ENCODE results near the gene PXMP2. TPM values are rescaled to one million over a fixed set of nuclear protein-coding genes. Genes with fewer than 3 reads are reported as not detected.

Gene PXMP2
- total RNA-seq, 1 donor: 10.1 TPM

DNA sequence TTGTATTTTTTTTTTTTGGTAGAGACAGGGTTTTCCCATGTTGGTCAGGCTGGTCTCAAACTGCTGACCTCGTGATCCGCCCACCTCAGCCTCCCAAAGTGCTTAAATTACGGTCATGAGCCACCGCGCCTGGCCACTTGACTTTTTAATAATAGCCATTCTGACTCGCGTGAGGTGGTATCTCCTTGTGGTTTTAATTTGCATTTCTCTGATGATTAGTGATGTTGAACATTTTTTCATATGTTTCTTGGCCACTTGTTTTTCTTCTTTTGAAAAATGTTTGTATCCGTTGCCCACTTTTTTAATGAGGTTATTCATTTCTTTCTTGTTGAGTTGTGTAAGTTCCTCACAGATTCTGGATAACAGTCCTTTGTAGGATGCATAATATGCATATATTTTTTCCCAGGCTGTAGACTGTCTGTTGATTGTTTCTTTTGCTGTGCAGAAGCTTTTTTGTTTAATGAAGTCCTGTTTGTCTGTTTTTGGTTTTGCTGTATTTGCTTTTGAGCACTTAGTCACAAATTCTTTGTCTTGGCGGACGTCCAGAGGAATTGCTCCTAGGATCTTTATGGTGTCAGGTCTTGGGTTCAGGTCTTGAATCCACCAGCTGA lies 12.9 kb downstream of the PXMP2 start:
- Histone ChIP-seq H3K4me2 (ENCODE audit: insufficient read depth, low read length) (no peak overlapping the region), H3K36me3 (ENCODE audit: insufficient read depth, low read length) (peaks cover 6% of the 10 kb centered on the region)
- no peak for TF ChIP-seq CTCF (IDR thresholded peaks at IDR 0.05; ENCODE audit: extremely low read depth, low read depth, low read length)

DNA sequence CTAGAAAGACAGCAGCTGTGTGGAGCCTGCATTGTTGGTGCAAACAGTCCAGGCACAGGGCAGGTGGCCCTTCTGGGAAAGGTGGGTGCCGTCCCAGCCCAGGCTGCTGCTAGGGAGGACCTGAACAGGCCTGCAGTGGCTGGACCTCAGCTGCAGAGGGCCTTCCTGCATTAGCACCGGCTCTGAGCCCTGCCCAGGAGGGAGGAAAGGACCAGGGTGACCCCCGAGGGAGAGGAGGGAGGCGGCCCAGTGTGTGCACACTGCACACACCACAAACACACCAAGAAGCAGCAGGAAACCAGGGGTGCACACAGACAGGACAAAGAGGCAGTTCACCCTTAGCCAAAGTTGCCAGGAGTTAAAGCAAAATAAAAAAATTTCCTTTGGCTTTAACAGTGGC lies 15.3 kb downstream of the PXMP2 start:
- Histone ChIP-seq H4K20me1 (ENCODE audit: insufficient read depth, low read length) (no peaks in the 10 kb centered on the region), H3K79me2 (ENCODE audit: insufficient read depth, low read length) (no peaks in the 10 kb centered on the region), H3K4me3 (ENCODE audit: insufficient read depth, low read length) (no peak overlapping the region), H3K9me3 (ENCODE audit: low read depth, low read length) (no peaks in the 10 kb centered on the region), H3K27me3 (ENCODE audit: insufficient read depth, low read length) (no peaks in the 10 kb centered on the region), H3K27ac (ENCODE audit: low read depth, low read length) (no peak overlapping the region), H3K36me3 (ENCODE audit: insufficient read depth, low read length) (peaks cover 4% of the 10 kb centered on the region), H3K4me1 (ENCODE audit: insufficient read depth, low read length) (no peaks in the 10 kb centered on the region), H3K4me2 (ENCODE audit: insufficient read depth, low read length) (no peak overlapping the region), H2AFZ (ENCODE audit: low read length) (no peak overlapping the region)
- peak; percentile 68 for DNase-seq (ENCODE audit: insufficient read length, low spot score, missing footprints)
- no peak for TF ChIP-seq CTCF (IDR thresholded peaks at IDR 0.05; ENCODE audit: extremely low read depth, low read depth, low read length)

More for the DNA sequence above, 12.9 kb downstream of the PXMP2 start:
- peak; percentile 55 for DNase-seq (ENCODE audit: insufficient read length, low spot score, missing footprints)
- no peaks in the 10 kb centered on the region for H3K79me2 ChIP-seq (ENCODE audit: insufficient read depth, low read length)
- H3K27ac ChIP-seq (ENCODE audit: low read depth, low read length): no peak overlapping the region
- H3K4me1 ChIP-seq (ENCODE audit: insufficient read depth, low read length): no peaks in the 10 kb centered on the region
- H3K27me3 ChIP-seq (ENCODE audit: insufficient read depth, low read length): no peaks in the 10 kb centered on the region
- no peaks in the 10 kb centered on the region for H3K9me3 ChIP-seq (ENCODE audit: low read depth, low read length)
- no peak overlapping the region for H2AFZ ChIP-seq (ENCODE audit: low read length)
- H3K4me3 ChIP-seq (ENCODE audit: insufficient read depth, low read length): no peak overlapping the region
- H4K20me1 ChIP-seq (ENCODE audit: insufficient read depth, low read length): no peaks in the 10 kb centered on the region

- H4K20me1 ChIP-seq (ENCODE audit: insufficient read depth, low read length): no peaks in the 10 kb centered on the region
- no peak overlapping the region for H3K4me2 ChIP-seq (ENCODE audit: insufficient read depth, low read length)
- H3K27me3 ChIP-seq (ENCODE audit: insufficient read depth, low read length): no peaks in the 10 kb centered on the region
- H2AFZ ChIP-seq (ENCODE audit: low read length): no peak overlapping the region
- peaks cover 4% of the 10 kb centered on the region for H3K36me3 ChIP-seq (ENCODE audit: insufficient read depth, low read length)
- no peak for DNase-seq (ENCODE audit: insufficient read length, low spot score, missing footprints)
- no peak overlapping the region for H3K27ac ChIP-seq (ENCODE audit: low read depth, low read length)
- no peak overlapping the region for H3K4me3 ChIP-seq (ENCODE audit: insufficient read depth, low read length)
- no peaks in the 10 kb centered on the region for H3K4me1 ChIP-seq (ENCODE audit: insufficient read depth, low read length)
- no peaks in the 10 kb centered on the region for H3K9me3 ChIP-seq (ENCODE audit: low read depth, low read length)
- TF ChIP-seq CTCF (IDR thresholded peaks at IDR 0.05; ENCODE audit: extremely low read depth, low read depth, low read length): no peak
- no peaks in the 10 kb centered on the region for H3K79me2 ChIP-seq (ENCODE audit: insufficient read depth, low read length)
These were observed 16.3 kb downstream of the PXMP2 start for GRCh38 chr12:132703641-132704040.

GRCh38 chr12:132707241-132707640 lies 19.9 kb downstream of the PXMP2 start:
- no peaks in the 10 kb centered on the region for H4K20me1 ChIP-seq (ENCODE audit: insufficient read depth, low read length)
- H3K9me3 ChIP-seq (ENCODE audit: low read depth, low read length): no peaks in the 10 kb centered on the region
- no peaks in the 10 kb centered on the region for H3K27me3 ChIP-seq (ENCODE audit: insufficient read depth, low read length)
- no peak overlapping the region for H3K4me3 ChIP-seq (ENCODE audit: insufficient read depth, low read length)
- no peak overlapping the region for H3K27ac ChIP-seq (ENCODE audit: low read depth, low read length)
- H3K79me2 ChIP-seq (ENCODE audit: insufficient read depth, low read length): peaks cover 22% of the 10 kb centered on the region
- no peak for DNase-seq (ENCODE audit: insufficient read length, low spot score, missing footprints)
- no peak overlapping the region for H3K4me2 ChIP-seq (ENCODE audit: insufficient read depth, low read length)
- H3K4me1 ChIP-seq (ENCODE audit: insufficient read depth, low read length): peaks cover 11% of the 10 kb centered on the region
- H3K36me3 ChIP-seq (ENCODE audit: insufficient read depth, low read length): peaks cover 4% of the 10 kb centered on the region
- no peak for TF ChIP-seq CTCF (IDR thresholded peaks at IDR 0.05; ENCODE audit: extremely low read depth, low read depth, low read length)
- H2AFZ ChIP-seq (ENCODE audit: low read length): no peak overlapping the region

All from osteoblast (primary cell).